ENCODE data around the gene ASB6.
"Not testable (repeated sequence)": the region's sequence is repeated elsewhere in the genome, so short reads cannot be mapped to it uniquely, and the experiment has no call there.

The ASB6 gene

DNA sequence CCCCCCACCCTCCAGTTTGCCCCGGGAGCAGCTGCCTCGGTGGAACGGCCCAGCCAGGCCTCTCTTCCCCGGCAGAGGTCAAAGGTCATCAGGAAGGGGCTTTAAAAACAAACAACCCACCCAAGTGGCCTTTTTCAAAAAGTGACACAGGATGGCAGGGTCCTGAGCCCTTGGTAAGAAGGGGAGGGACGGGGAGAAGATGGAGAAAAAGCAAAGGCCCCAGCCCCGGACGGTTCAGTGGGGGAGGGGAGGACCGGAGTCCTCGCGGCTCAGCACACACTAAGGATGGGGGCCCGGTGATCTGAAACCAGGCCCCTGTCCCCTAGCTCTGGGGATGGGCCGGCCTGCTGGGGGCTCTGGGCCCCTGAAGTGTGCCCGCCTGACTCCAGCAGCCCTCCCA lies 24.6 kb upstream of the ASB6 start:
- H3K4me1 ChIP-seq = no peaks in the 10 kb centered on the region
- DNase-seq = no peak
- TF ChIP-seq, protein P1, sequence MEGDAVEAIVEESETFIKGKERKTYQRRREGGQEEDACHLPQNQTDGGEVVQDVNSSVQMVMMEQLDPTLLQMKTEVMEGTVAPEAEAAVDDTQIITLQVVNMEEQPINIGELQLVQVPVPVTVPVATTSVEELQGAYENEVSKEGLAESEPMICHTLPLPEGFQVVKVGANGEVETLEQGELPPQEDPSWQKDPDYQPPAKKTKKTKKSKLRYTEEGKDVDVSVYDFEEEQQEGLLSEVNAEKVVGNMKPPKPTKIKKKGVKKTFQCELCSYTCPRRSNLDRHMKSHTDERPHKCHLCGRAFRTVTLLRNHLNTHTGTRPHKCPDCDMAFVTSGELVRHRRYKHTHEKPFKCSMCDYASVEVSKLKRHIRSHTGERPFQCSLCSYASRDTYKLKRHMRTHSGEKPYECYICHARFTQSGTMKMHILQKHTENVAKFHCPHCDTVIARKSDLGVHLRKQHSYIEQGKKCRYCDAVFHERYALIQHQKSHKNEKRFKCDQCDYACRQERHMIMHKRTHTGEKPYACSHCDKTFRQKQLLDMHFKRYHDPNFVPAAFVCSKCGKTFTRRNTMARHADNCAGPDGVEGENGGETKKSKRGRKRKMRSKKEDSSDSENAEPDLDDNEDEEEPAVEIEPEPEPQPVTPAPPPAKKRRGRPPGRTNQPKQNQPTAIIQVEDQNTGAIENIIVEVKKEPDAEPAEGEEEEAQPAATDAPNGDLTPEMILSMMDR (IDR thresholded peaks at IDR 0.05; ENCODE audit: low read depth, low read length) = no peak
- no peak overlapping the region for H3K4me3 ChIP-seq (ENCODE audit: low read depth, low read length)
- no peaks in the 10 kb centered on the region for H3K36me3 ChIP-seq
- peaks cover 8% of the 10 kb centered on the region for H3K27me3 ChIP-seq
- no peaks in the 10 kb centered on the region for H3K9me3 ChIP-seq

DNA sequence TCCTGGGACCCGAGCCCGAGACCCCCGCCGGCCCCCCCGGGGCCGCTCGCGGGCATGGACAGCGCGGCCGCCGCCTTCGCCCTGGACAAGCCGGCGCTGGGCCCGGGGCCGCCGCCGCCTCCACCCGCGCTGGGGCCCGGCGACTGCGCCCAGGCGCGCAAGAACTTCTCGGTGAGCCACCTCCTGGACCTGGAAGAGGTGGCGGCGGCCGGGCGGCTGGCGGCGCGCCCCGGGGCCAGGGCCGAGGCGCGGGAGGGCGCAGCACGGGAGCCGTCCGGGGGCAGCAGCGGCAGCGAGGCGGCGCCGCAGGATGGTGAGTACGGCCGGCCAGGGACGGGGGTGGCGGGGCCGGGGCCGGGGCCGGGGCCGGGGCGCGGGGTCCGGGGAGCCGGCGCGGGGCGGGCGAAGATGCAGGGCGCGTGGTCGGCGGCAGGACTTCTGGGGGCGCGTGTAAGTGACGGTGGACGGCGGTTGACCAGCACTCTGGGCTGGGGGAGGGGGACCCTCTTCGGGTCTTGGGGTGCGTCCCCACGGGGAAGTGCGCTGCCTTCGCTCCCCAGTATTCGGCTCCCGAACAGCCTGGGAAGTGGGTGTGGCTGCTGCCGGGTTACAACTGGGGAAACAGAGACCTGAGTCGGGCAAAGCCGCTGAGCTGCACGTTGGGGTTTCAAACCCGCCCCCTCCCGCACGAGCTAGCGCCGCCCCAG lies 24.0 kb upstream of the ASB6 start:
- peaks cover 8% of the 10 kb centered on the region for H3K27me3 ChIP-seq
- H3K9me3 ChIP-seq = no peaks in the 10 kb centered on the region
- no peak for DNase-seq
- H3K36me3 ChIP-seq = no peaks in the 10 kb centered on the region
- TF ChIP-seq, protein P1 (IDR thresholded peaks at IDR 0.05; ENCODE audit: low read depth, low read length) = no peak
- H3K4me3 ChIP-seq (ENCODE audit: low read depth, low read length) = no peak overlapping the region
- H3K4me1 ChIP-seq = no peaks in the 10 kb centered on the region

DNA sequence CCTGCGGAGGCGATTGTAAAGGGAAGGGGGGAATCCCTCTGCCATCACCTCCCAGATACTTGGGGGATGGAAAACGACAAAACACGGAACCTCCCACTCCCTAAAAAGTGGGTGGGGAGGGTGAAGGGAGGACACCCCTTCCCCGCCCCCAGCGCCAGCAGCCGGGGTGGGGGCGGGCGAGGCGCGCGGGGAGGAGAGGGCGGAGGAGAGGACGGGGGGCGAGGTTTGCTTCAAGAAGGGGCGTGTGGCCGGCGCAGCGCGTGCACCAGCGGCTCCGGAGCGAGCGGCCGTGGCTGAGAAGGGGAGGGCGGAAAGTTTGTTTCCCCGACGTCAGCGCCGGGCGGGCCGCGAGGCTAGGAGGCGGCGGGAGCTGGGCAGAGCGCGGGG lies 23.4 kb upstream of the ASB6 start, which contains the start of gene PRRX2:
TSS of gene PRRX2 (plus strand) at position 259 of the 387 bp plus-strand sequence. CDS start 221 bp downstream, outside the sequence.
- Histone ChIP-seq H3K36me3 (no peaks in the 10 kb centered on the region), H3K4me3 (ENCODE audit: low read depth, low read length) (peak within 1 kb of the TSS; percentile 33), H3K9me3 (no peaks in the 10 kb centered on the region), H3K27me3 (peaks cover 8% of the 10 kb centered on the region), H3K4me1 (no peaks in the 10 kb centered on the region)
- peak; percentile 48 for DNase-seq
- TF ChIP-seq, protein P1 (IDR thresholded peaks at IDR 0.05; ENCODE audit: low read depth, low read length) = no peak

DNA sequence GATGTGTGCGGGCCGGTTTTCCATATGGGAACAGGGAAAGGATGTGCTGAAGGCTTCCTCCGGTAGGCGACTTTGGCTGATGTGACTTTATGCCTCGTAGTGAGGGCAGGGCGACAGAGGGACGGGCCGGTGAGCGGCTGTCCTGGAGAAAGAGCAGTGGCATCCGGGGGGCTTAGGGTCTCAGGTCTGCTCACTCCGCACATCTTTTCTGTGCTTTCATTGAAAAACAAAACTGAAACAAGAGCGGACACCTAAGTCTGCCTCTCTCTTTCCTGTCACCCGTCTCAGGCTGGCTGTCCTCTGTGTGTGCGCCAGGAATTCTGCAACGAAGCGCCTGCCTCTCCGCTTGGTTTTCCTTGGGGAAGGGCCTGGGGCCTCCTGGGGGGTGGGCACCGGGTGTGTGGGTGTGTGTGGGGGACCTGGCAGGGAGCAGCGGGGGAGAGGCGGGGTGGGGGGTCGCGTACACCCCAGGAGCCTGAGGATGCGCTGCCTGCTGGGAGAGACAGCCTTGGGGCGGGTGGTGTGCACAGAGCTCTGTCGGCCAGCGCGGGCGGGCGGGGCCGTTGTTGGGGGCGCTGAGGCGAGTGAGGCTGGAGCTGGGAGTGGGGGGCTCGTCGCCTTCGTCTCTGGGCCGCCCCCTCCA lies 22.9 kb upstream of the ASB6 start:
- DNase-seq = no peak
- peaks cover 8% of the 10 kb centered on the region for H3K27me3 ChIP-seq
- no peaks in the 10 kb centered on the region for H3K9me3 ChIP-seq
- no peaks in the 10 kb centered on the region for H3K36me3 ChIP-seq
- no peaks in the 10 kb centered on the region for H3K4me1 ChIP-seq
- H3K4me3 ChIP-seq (ENCODE audit: low read depth, low read length) = peak overlapping the region; percentile 33
- TF ChIP-seq, protein P1 (IDR thresholded peaks at IDR 0.05; ENCODE audit: low read depth, low read length) = no peak

DNA sequence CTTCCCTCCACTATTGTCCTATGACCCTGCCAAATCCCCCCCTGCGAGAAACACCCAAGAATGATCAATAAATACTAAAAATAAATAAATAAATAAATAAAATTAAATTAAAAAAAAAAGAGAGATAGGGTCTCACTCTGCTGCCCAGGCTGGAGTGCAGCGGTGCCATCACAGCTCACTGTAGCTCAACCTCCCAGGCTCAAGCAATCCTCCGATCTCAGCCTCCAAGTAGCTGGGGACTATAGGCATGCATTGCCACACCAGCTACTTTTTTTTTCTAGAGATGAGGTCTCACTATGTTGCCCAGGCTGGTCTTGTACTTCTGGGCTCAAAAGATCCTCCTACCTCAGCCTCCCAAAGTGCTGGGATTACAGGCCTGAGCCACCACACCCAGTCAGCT lies 20.3 kb upstream of the ASB6 start:
- not testable (repeated sequence) for H3K9me3 ChIP-seq; DNase-seq; H3K4me1 ChIP-seq; H3K27me3 ChIP-seq; H3K4me3 ChIP-seq (ENCODE audit: low read depth, low read length); H3K36me3 ChIP-seq

DNA sequence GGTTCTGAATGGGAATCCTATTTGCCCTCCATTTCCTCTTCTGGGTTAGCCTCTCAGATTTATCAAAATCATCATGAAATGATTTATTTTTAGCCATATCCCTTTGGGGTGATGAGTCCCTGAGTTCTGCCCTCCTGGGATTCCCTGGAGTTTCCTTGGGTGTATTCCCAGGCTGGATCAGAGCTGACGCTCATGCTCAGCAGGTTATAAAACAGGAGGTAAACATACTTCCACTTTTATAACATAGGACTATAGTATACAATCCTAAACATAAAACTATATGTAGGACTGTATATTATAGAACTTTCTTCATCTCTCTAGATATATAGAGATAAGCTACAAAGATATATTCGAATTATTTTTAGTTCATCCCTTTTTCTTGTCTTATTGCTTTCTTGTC lies 19.1 kb upstream of the ASB6 start:
- H3K4me3 ChIP-seq (ENCODE audit: low read depth, low read length) = no peak overlapping the region
- no peaks in the 10 kb centered on the region for H3K9me3 ChIP-seq
- TF ChIP-seq, protein P1 (IDR thresholded peaks at IDR 0.05; ENCODE audit: low read depth, low read length) = no peak
- peaks cover 8% of the 10 kb centered on the region for H3K27me3 ChIP-seq
- H3K4me1 ChIP-seq = no peaks in the 10 kb centered on the region
- DNase-seq = no peak
- no peaks in the 10 kb centered on the region for H3K36me3 ChIP-seq

All from BE2C (cell line).